K562 (cell line): ENCODE measurements around the gene PSMD9. TPM values are rescaled to one million over a fixed set of nuclear protein-coding genes. Genes with fewer than 3 reads are reported as not detected.

Source experiments
- ADNP ChIP-seq: fragments of 200-800 bp; sonication (Bioruptor generic); IDR thresholded peaks from 2 replicates; pipeline ENCODE4 v1.6.1; 2016; ENCODE audit warnings: missing genetic modification characterization, missing compliant biosample characterization
- ARID1B ChIP-seq: fragments of 450-650 bp; IDR thresholded peaks from 2 replicates; pipeline ENCODE4 v1.6.1; 2016; ENCODE audit warnings: antibody characterized with exemption, mild to moderate bottlenecking, inconsistent platforms
- BRF1 ChIP-seq: IDR thresholded peaks from 3 replicates; pipeline ENCODE4 v1.6.1; 2011; ENCODE audit warnings: borderline replicate concordance, mild to moderate bottlenecking; ENCODE audit not compliant: insufficient read length; ENCODE audit errors: extremely low read depth
- CBX2 ChIP-seq: fragments of 200-600 bp; sonication (generic); IDR thresholded peaks from one replicate; pipeline ENCODE4 v1.6.1; 2012; ENCODE audit warnings: mild to moderate bottlenecking, low read length, inconsistent platforms; ENCODE audit not compliant: insufficient read depth, poor library complexity, severe bottlenecking
- CBX3 ChIP-seq, 2 experiments: IDR thresholded peaks; 1 replicate in 1 of 2; 2 replicates in 1 of 2; pipeline ENCODE4 v1.6.1; 2012; ENCODE audit warnings: inconsistent platforms in 2 of 2, low read length in 2 of 2, borderline replicate concordance in 1 of 2, control low read depth in 1 of 2
- CBX5 ChIP-seq: IDR thresholded peaks from 2 replicates; pipeline ENCODE4 v1.6.1; 2014; ENCODE audit warnings: low read depth, borderline replicate concordance
- CREM ChIP-seq: IDR thresholded peaks from 2 replicates; pipeline ENCODE4 v1.6.1; 2014; ENCODE audit warnings: antibody characterized with exemption, low read depth
- DNMT1 ChIP-seq: fragments of 450-650 bp; IDR thresholded peaks from 2 replicates; pipeline ENCODE4 v1.6.1; 2016; ENCODE audit warnings: antibody characterized with exemption, mild to moderate bottlenecking
- DPF2 ChIP-seq: fragments of 450-650 bp; IDR thresholded peaks from 2 replicates; pipeline ENCODE4 v1.6.1; 2016
- EHMT2 ChIP-seq: fragments of 450-650 bp; IDR thresholded peaks from 2 replicates; pipeline ENCODE4 v1.6.1; 2018; ENCODE audit warnings: antibody characterized with exemption
- FUS ChIP-seq: fragments of 200-400 bp; formaldehyde crosslinking; optimal IDR thresholded peaks from 2 replicates; pipeline ENCODE3; 2017; ENCODE audit warnings: low read depth, low read length
- HEY1 ChIP-seq: fragments of 250-450 bp; sonication (Bioruptor Pico); IDR thresholded peaks from 2 replicates; pipeline ENCODE4 v1.5.0; 2020; ENCODE audit warnings: mild to moderate bottlenecking, moderate library complexity, borderline replicate concordance
- HOMEZ ChIP-seq: fragments of 250-450 bp; sonication (Bioruptor Pico); IDR thresholded peaks from 2 replicates; pipeline ENCODE4 v1.4.0; 2020; ENCODE audit warnings: mild to moderate bottlenecking, moderate library complexity
- KAT7 ChIP-seq: sonication (generic); formaldehyde crosslinking; IDR thresholded peaks from 2 replicates; pipeline ENCODE4 v1.8.0; 2022; ENCODE audit warnings: missing genetic modification reagents, mild to moderate bottlenecking, borderline replicate concordance
- MLLT1 ChIP-seq, 2 experiments: fragments of 450-650 bp; IDR thresholded peaks; 2 replicates each; pipeline ENCODE4 v1.6.1; 2016
- MTA2 ChIP-seq: fragments of 450-650 bp; IDR thresholded peaks from 2 replicates; pipeline ENCODE4 v1.6.1; 2016; ENCODE audit warnings: low read depth
- PRPF4 ChIP-seq: fragments of 200-400 bp; formaldehyde crosslinking; IDR thresholded peaks from one replicate; pipeline ENCODE4 v1.6.1; 2017; ENCODE audit warnings: low read length, low read depth, mild to moderate bottlenecking; ENCODE audit not compliant: insufficient read depth, poor library complexity, severe bottlenecking
- RBM34 ChIP-seq: fragments of 200-400 bp; formaldehyde crosslinking; IDR thresholded peaks from 2 replicates; pipeline ENCODE4 v1.6.1; 2018; ENCODE audit warnings: low read length, borderline replicate concordance; ENCODE audit not compliant: insufficient read depth
- STAG1 ChIP-seq: sonication (generic); formaldehyde crosslinking; IDR thresholded peaks from 2 replicates; pipeline ENCODE4 v1.5.0; 2020; ENCODE audit warnings: missing genetic modification reagents, borderline replicate concordance
- STAT5B ChIP-seq: fragments of 250-450 bp; sonication (Bioruptor Pico); IDR thresholded peaks from 2 replicates; pipeline ENCODE4 v1.8.0; 2021; ENCODE audit warnings: mild to moderate bottlenecking, inconsistent platforms
- SUPT5H ChIP-seq: fragments of 450-650 bp; IDR thresholded peaks from 2 replicates; pipeline ENCODE4 v1.6.1; 2016
- THRAP3 ChIP-seq: fragments of 450-650 bp; IDR thresholded peaks from 2 replicates; pipeline ENCODE4 v1.6.1; 2016; ENCODE audit warnings: mild to moderate bottlenecking, inconsistent platforms, borderline replicate concordance
- TSC22D4 ChIP-seq: fragments of 450-650 bp; IDR thresholded peaks from 2 replicates; pipeline ENCODE4 v1.6.1; 2016; ENCODE audit warnings: missing genetic modification characterization, missing biosample characterization, control low read depth
- ZBTB5 ChIP-seq: fragments of 450-650 bp; IDR thresholded peaks from 2 replicates; pipeline ENCODE4 v1.6.1; 2017; ENCODE audit warnings: antibody characterized with exemption
- ZKSCAN8 ChIP-seq: fragments of 200-800 bp; sonication (Bioruptor generic); IDR thresholded peaks from 2 replicates; pipeline ENCODE4 v1.6.1; 2016; ENCODE audit warnings: missing genetic modification characterization, missing compliant biosample characterization
- polyA plus RNA-seq, 8 experiments: library from polyadenylated mRNA; depleted of rRNA in 4 of 8; stranded (reverse) in 5 of 8; unstranded in 3 of 8; fragments of >200 nt; fragmentation: Nextera tagmentation in 2 of 8; fragmentation: Illumina TruSeq in 1 of 8; extraction: Ambion mirVana in 2 of 8; extraction: Trizol in 1 of 8; gene quantifications; 2 replicates each; pipeline versions ENCODE4 v1.2.1 to v1.2.3, GENCODE V29; 2011 to 2014; ENCODE audit warnings: inconsistent platforms in 1 of 8, missing spikeins in 1 of 8
- total RNA-seq, 7 experiments: library from RNA; depleted of rRNA in 6 of 7; stranded (reverse); fragments of >200 nt in 6 of 7; fragmentation: Illumina TruSeq in 2 of 7; extraction: Trizol in 2 of 7; gene quantifications; 2 replicates each; pipeline versions ENCODE4 v1.2.1 to v1.2.3, GENCODE V29; 2011 to 2021; ENCODE audit warnings: low replicate concordance in 1 of 7

The PSMD9 gene
- total and polyA plus RNA-seq, 9 of the 15 experiments (the other 6 are each of a cell fraction or from before 2014, with no cell fraction given): 12.2 to 143 (median 61.3) TPM

- peak; percentile 38 to 54; a peak in 2 of 4 replicates for TF ChIP-seq MLLT1 (IDR thresholded peaks at IDR 0.05)
- TF ChIP-seq TSC22D4 (tag): no peak
- TF ChIP-seq CBX5: peak; percentile 33
- TF ChIP-seq RBM34: no peak
- TF ChIP-seq BRF1: no peak
- TF ChIP-seq SUPT5H: peak; percentile 91
- no peak for TF ChIP-seq FUS
- no peak; the same call in 1 of the 2 replicates for TF ChIP-seq CREM
- no peak for TF ChIP-seq ZBTB5
- peak in 1 of 2 experiments; percentile 94; a peak in 2 of 3 replicates for TF ChIP-seq CBX3 (IDR thresholded peaks at IDR 0.05; ENCODE audit: borderline replicate concordance in 1 of 2, low read length in 2 of 2)
- TF ChIP-seq DNMT1: no peak
- peak; percentile 100 for TF ChIP-seq ZKSCAN8 (CRISPR knock-in tag)
- peak; percentile 72 for TF ChIP-seq MTA2
- no peak for TF ChIP-seq HEY1 (CRISPR knock-in tag)
- peak; percentile 73 for TF ChIP-seq KAT7 (CRISPR knock-in tag)
- TF ChIP-seq STAG1 (CRISPR knock-in tag): peak; percentile 48; the same call in 1 of the 2 replicates
- peak; percentile 45 for TF ChIP-seq ARID1B
- TF ChIP-seq STAT5B: no peak
- peak; percentile 58 for TF ChIP-seq EHMT2
- no peak for TF ChIP-seq PRPF4
- no peak for TF ChIP-seq HOMEZ (CRISPR knock-in tag)
- no peak for TF ChIP-seq CBX2
- no peak for TF ChIP-seq THRAP3
- TF ChIP-seq ADNP (tag): peak; percentile 100
- peak; percentile 83; the same call in 1 of the 2 replicates for TF ChIP-seq DPF2
These were observed at the start of gene PSMD9 (continued) for GRCh38 chr12:121888478-121889273.
